Memory B cell (primary cell): ENCODE measurements around the gene GINM1.

ENCODE experiments used
- ATAC-seq: fragments of 150-1000 bp; cut with Tn5 transposase; 2 replicates; pipeline ENCODE4 v1.10.0; 2021; ENCODE audit warnings: low read depth, mild to moderate bottlenecking, moderate library complexity
- DNase-seq, 2 donors: peaks; one replicate each; pipeline ENCODE4 v3.0.0; 2022; ENCODE audit warnings: low spot score in 2 of 2
- H3K27ac Mint-ChIP-seq: one replicate; pipeline ENCODE4 v1.8.0; 2022; ENCODE audit warnings: mild to moderate bottlenecking, moderate library complexity, mixed read lengths
- H3K27me3 Mint-ChIP-seq: one replicate; pipeline ENCODE4 v1.8.0; 2022; ENCODE audit warnings: mixed read lengths
- H3K36me3 Mint-ChIP-seq: one replicate; pipeline ENCODE4 v1.8.0; 2022; ENCODE audit warnings: mild to moderate bottlenecking, mixed read lengths
- H3K4me1 Mint-ChIP-seq: one replicate; pipeline ENCODE4 v1.8.0; 2022; ENCODE audit warnings: mixed read lengths
- H3K4me3 Mint-ChIP-seq: one replicate; pipeline ENCODE4 v1.8.0; 2022; ENCODE audit warnings: mild to moderate bottlenecking, moderate library complexity, mixed read lengths
- H3K9me3 Mint-ChIP-seq: one replicate; pipeline ENCODE4 v1.8.0; 2022; ENCODE audit warnings: mixed read lengths

Gene GINM1

DNA sequence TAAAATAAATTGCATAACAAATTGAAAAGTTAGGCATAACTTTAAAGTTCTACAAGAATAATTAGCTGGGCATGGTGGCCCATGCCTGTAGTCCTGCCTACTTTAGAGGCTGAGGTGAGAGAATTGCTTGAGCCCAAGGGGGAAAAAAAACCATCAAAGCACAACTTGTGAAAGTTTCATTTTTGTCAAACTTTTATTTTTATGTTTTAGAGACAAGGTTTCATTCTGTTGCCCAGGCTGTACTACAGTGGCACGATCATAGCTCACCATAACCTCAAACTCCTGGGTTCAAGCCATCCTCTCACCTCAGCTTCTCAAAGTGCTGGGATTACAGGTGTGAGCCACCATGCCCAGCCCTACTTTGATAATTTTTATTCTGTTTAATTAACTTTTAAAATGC is 68.1 kb downstream of the GINM1 start:
- H3K4me3 Mint-ChIP-seq = no peak overlapping the region
- H3K9me3 Mint-ChIP-seq = no peaks in the 10 kb centered on the region
- peaks cover 1% of the 10 kb centered on the region for H3K4me1 Mint-ChIP-seq

DNA sequence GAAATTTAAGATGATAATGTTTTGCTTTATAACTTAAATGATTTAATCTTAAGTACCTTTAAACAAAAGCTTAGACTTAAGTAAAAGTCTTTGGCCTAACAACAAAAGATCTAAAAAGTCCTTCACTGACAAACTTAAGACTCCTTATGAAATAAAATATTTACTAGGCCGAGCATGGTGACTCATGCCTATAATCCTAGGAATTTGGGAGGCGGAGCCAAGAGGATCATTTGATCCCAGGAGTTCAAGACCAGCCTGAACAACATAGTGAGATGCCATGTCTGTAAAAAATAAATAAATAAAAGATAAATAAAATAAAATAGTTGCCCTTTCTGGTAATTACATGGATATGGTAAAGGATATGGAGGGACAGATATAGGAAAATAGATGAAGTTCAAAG is 69.9 kb downstream of the GINM1 start:
- no peaks in the 10 kb centered on the region for H3K4me1 Mint-ChIP-seq
- H3K27me3 Mint-ChIP-seq = no peaks in the 10 kb centered on the region
- ATAC-seq (no peak), DNase-seq (no peak)
- H3K36me3 Mint-ChIP-seq = peaks cover 12% of the 10 kb centered on the region
- no peak overlapping the region for H3K27ac Mint-ChIP-seq
- H3K4me3 Mint-ChIP-seq = no peak overlapping the region
- no peaks in the 10 kb centered on the region for H3K9me3 Mint-ChIP-seq

More for the DNA sequence above, 68.1 kb downstream of the GINM1 start:
- DNase-seq (no peak), ATAC-seq (no peak)
- Mint-ChIP-seq H3K27ac (no peak overlapping the region), H3K36me3 (peaks cover 13% of the 10 kb centered on the region), H3K27me3 (no peaks in the 10 kb centered on the region)
